Esophagus (tissue), 2 donors: ENCODE results near the gene ATXN7L1. TPM values are rescaled to one million over a fixed set of nuclear protein-coding genes. Genes with fewer than 3 reads are reported as not detected.

Experiments
- H3K27ac ChIP-seq, 2 donors: one replicate each; pipeline ENCODE4 v1.5.1; 2013; ENCODE audit warnings: low read depth in 2 of 2, mild to moderate bottlenecking in 2 of 2, inconsistent platforms in 1 of 2, low read length in 1 of 2, moderate library complexity in 1 of 2
- H3K27me3 ChIP-seq, 2 donors: one replicate each; pipeline ENCODE4 v1.6.1; 2013; ENCODE audit warnings: low read length in 2 of 2, control low read depth in 1 of 2, mild to moderate bottlenecking in 1 of 2; ENCODE audit not compliant: insufficient read depth in 2 of 2, control insufficient read depth in 1 of 2
- H3K36me3 ChIP-seq, 2 donors: one replicate each; pipeline ENCODE4 v1.6.1; 2013; ENCODE audit warnings: low read length in 1 of 2; ENCODE audit not compliant: control insufficient read depth in 2 of 2, insufficient read depth in 2 of 2
- H3K4me1 ChIP-seq, 2 donors: one replicate each; pipeline ENCODE4 v1.6.1; 2013; ENCODE audit warnings: low read length in 1 of 2; ENCODE audit not compliant: control insufficient read depth in 2 of 2, insufficient read depth in 2 of 2
- H3K4me3 ChIP-seq, 2 donors: one replicate each; pipeline ENCODE4 v1.5.1; 2013; ENCODE audit warnings: low read length in 2 of 2, mild to moderate bottlenecking in 2 of 2, low read depth in 1 of 2, moderate library complexity in 1 of 2
- H3K9me3 ChIP-seq, 2 donors: one replicate each; pipeline ENCODE4 v1.6.1; 2013; ENCODE audit warnings: mild to moderate bottlenecking in 2 of 2, low read depth in 1 of 2, low read length in 1 of 2, moderate library complexity in 1 of 2; ENCODE audit not compliant: control insufficient read depth in 2 of 2, insufficient read depth in 1 of 2
- WGBS, 2 donors: extraction: QIAGEN DNeasy Blood & Tissue Kit; methylation state at CpG; one replicate each; pipeline ENCODE4 v1.1.7; 2013; 5-methylcytosine and 5-hydroxymethylcytosine counted together
- polyA plus RNA-seq, 2 donors: library from polyadenylated mRNA; stranded (reverse); fragments of 200-250 nt; gene quantifications; one replicate each; pipeline ENCODE4 v1.2.3, GENCODE V29; 2013
- donor health status: healthy with polysubstance abuse.
- donor health status: Bipolar disorder and iron deficiency.

Gene ATXN7L1
- polyA plus RNA-seq, 2 donors = 4.0 to 4.8 TPM

DNA sequence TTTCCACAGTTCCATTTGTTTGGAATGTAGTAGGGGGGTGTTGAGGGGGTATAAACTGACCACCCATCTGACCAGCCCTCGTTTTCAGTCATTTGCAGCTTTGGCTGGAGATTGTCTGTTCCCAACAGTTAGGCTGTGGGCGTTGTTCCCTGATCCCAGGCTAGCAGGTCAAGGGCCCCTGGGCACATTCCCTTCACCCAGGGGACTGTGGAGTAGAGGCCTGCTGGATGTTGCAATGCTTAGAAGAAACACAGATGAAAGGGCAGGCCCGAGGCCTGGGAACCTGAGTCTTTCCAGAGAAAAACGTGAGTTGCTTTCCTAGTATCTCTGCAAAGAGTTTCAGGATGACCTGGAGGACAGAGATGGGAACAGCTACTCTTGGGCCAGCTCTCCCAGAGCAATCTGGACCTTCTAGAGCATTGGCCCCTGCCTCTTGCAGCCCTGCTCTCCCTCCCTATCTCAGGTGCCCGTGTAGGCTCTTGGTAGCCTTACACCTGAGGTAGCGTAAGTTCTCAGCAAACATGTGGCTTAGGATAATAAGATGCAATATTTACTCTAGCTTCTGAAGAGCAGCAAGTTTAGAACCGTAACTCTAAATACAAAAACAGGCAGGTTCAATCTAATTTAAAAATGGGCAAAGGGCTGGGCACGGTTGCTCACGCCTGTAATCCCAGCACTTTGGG, 195.8 kb downstream of the ATXN7L1 start:
- Histone ChIP-seq H3K4me1 (peaks cover 3 to 12% of the 10 kb centered on the region in 2 donors), H3K27ac (peak overlapping the region; percentile 6 to 13)

GRCh38 chr7:105678811-105679495, 197.4 kb downstream of the ATXN7L1 start:
- no peaks in the 10 kb centered on the region for H3K9me3 ChIP-seq
- WGBS, 2 donors = 10 to 15% methylated on average over 25 of the region's 25 CpGs

More for the DNA sequence above, 195.8 kb downstream of the ATXN7L1 start:
- no peaks in the 10 kb centered on the region for H3K9me3 ChIP-seq
- H3K27me3 ChIP-seq = no peaks in the 10 kb centered on the region
- H3K4me3 ChIP-seq = no peak overlapping the region
- no peaks in the 10 kb centered on the region for H3K36me3 ChIP-seq
- 82 to 83% methylated on average over 9 of the region's 9 CpGs for WGBS, 2 donors

GRCh38 chr7:105677817-105678573, 198.4 kb downstream of the ATXN7L1 start:
- Histone ChIP-seq H3K27me3 (no peaks in the 10 kb centered on the region), H3K36me3 (no peaks in the 10 kb centered on the region), H3K27ac (peak overlapping the region in 1 of 2 donors; percentile 72), H3K4me1 (peaks cover 3 to 15% of the 10 kb centered on the region in 2 donors), H3K9me3 (no peaks in the 10 kb centered on the region), H3K4me3 (peak overlapping the region in 1 of 2 donors; percentile 42)
- 56% methylated on average over 11 of the region's 11 CpGs for WGBS, 2 donors

More at GRCh38 chr7:105678811-105679495, 197.4 kb downstream of the ATXN7L1 start:
- Histone ChIP-seq H3K4me1 (peaks cover 3 to 13% of the 10 kb centered on the region in 2 donors), H3K27ac (peak overlapping the region; percentile 79 to 86), H3K4me3 (peak overlapping the region; percentile 42 to 52), H3K36me3 (no peaks in the 10 kb centered on the region), H3K27me3 (no peaks in the 10 kb centered on the region)

GRCh38 chr7:105677410-105677730, 199.0 kb downstream of the ATXN7L1 start:
- H3K36me3 ChIP-seq = no peaks in the 10 kb centered on the region
- H3K4me3 ChIP-seq = no peak overlapping the region
- WGBS, 2 donors = 78 to 87% methylated on average over 4 of the region's 4 CpGs
- H3K27me3 ChIP-seq = no peaks in the 10 kb centered on the region
- H3K9me3 ChIP-seq = no peaks in the 10 kb centered on the region
- H3K4me1 ChIP-seq = peaks cover 3 to 15% of the 10 kb centered on the region in 2 donors
- peak overlapping the region in 1 of 2 donors; percentile 16 for H3K27ac ChIP-seq

DNA sequence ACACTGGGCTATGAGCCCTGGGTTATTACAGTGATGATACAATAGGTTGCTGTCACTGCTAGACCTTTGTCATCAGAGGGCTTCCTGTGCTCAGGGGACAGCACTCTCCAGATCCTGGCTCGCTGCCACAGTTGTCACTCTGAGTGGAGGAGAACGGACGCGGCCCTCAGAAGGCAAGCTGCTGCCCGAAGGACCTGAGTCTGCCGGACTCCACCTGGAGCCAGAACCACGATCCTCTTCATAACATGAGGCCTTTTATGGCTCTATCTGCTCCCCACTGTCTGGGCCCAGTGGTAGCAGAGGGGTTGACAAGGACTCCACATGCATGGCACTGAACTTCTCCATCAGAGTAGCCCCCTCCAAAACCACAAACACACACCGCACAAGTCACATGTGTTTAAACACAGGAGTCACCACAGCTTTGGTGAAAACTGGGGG, 200.4 kb downstream of the ATXN7L1 start:
- H3K4me1 ChIP-seq = peaks cover 3 to 15% of the 10 kb centered on the region in 2 donors
- WGBS, 2 donors = 65 to 78% methylated on average over 8 of the region's 8 CpGs
- no peaks in the 10 kb centered on the region for H3K9me3 ChIP-seq
- no peak overlapping the region for H3K4me3 ChIP-seq
- no peaks in the 10 kb centered on the region for H3K36me3 ChIP-seq
- no peaks in the 10 kb centered on the region for H3K27me3 ChIP-seq
- H3K27ac ChIP-seq = no peak overlapping the region

GRCh38 chr7:105674200-105674920, 202.0 kb downstream of the ATXN7L1 start:
- Histone ChIP-seq H3K4me1 (peaks cover 3 to 15% of the 10 kb centered on the region in 2 donors), H3K27ac (no peak overlapping the region)

GRCh38 chr7:105673367-105674084, 202.9 kb downstream of the ATXN7L1 start:
- H3K27me3 ChIP-seq = no peaks in the 10 kb centered on the region
- WGBS, 2 donors = 32 to 49% methylated on average over 7 of the region's 7 CpGs
- peaks cover 3 to 7% of the 10 kb centered on the region in 2 donors for H3K4me1 ChIP-seq
- no peak overlapping the region for H3K4me3 ChIP-seq
- H3K36me3 ChIP-seq = no peaks in the 10 kb centered on the region
- H3K27ac ChIP-seq = peak overlapping the region in 1 of 2 donors; percentile 24
- H3K9me3 ChIP-seq = no peaks in the 10 kb centered on the region

More at GRCh38 chr7:105674200-105674920, 202.0 kb downstream of the ATXN7L1 start:
- Histone ChIP-seq H3K27me3 (no peaks in the 10 kb centered on the region), H3K4me3 (no peak overlapping the region), H3K36me3 (no peaks in the 10 kb centered on the region), H3K9me3 (no peaks in the 10 kb centered on the region)
- 44 to 65% methylated on average over 4 of the region's 4 CpGs for WGBS, 2 donors

GRCh38 chr7:105672801-105673200, 203.6 kb downstream of the ATXN7L1 start:
- Histone ChIP-seq H3K27ac (no peak overlapping the region), H3K9me3 (no peaks in the 10 kb centered on the region)
- WGBS, 2 donors = 89 to 95% methylated on average over 2 of the region's 2 CpGs

More at GRCh38 chr7:105672801-105673200, 203.6 kb downstream of the ATXN7L1 start:
- H3K27me3 ChIP-seq = no peaks in the 10 kb centered on the region
- H3K4me3 ChIP-seq = no peak overlapping the region
- H3K36me3 ChIP-seq = no peaks in the 10 kb centered on the region
- peaks cover 0 to 4% of the 10 kb centered on the region in 2 donors for H3K4me1 ChIP-seq
